Non-pigmented ciliary epithelial cell (primary cell): Measurements from ENCODE around the gene REN.

Source experiments
- DNase-seq: peaks from one replicate; pipeline ENCODE4 v3.0.0-alpha.2; 2010; ENCODE audit warnings: low read depth

REN gene

DNA sequence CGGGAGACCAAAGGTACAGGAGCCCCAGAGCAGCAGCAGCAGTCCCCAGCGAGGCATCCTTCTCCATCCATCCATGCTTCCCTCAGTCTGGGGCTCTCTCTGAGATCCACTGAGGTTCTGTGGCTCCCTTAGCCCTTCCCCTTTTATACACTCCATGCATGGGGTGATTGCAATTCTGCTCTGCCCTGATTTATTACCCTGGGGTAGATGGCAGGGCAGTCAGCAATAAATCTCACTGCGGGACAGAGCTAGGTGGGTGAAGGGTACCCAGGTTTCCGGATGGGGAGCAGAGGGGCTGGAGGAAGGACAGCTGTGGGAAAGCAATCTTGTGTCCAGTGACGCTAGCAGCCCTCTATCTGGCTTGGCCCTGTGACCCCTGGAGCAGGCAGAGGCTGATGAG lies at the start of gene REN:
TSS of gene REN (minus strand) at position 119 of the 400 bp plus-strand sequence. CDS start at position 75, 44 bp downstream.
- no peak for DNase-seq

DNA sequence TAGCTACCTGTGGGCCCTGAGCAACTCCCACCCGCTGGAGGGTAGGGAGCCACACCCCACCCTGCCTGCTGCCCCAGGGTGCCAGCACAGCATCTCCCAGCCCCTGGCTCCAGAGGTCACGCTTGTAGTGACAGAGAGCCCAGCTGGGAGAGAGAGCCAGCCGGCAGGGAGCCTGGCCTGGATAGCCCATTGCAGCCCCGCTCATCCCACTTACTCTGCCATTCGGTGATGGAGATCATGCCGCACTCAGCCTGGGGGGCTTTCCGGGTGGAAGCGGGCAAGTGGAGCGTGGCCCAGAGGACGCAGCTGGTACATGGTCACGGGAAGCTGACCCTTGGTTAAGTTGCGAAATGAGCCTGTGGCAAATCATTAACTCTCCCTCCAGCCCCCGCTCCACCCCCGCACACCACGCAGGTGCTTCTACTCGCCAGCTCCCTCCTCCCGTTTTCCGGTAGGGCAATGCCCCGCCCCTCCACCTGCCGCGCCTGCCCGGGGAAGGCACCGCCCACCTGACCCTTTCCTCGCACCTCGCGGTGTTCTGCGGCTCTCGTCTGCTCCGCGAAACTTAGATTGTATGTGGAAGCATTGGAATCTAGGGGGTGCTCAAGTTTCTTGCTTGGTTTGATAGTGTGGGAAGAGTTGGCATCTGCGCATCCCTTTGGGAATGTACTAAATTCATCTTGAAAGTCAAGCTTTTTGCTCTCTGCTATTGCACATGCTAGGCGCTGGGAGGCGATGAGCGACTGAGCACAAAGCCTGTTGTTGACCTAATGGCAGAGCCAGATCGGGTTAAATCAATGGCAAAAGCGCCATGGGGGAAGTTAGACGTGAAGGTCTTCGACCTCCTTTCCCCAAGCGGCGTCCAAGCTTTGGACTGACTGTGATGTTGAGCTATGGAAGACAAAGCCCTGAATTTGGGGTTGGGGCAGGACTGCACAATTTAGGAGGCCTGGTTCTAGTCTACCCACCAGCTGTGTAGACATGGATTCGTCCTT lies 47.8 kb upstream of the REN start, which contains the start of gene GOLT1A:
TSS of gene GOLT1A (minus strand) at position 321 of the 995 bp plus-strand sequence. CDS start at position 239, 82 bp downstream.
- DNase-seq = peak; percentile 37

DNA sequence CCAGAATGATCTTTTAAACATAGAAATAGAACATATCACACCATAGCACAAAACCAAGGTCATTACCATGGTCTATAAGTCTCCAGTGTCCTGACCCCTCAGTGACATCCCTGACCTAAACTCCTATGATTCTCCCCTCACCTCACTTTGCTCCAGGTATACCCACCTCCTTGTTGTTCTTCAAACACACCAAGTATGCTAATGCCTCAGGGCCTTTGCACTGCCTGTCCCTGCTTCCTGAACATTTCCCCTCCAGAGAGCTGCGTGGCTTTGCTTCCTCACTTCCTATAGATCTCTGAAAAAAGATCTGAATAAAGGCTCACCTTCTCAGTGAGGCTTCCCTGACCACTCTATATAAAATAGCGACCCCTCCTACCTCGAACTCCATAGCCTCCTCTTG lies 46.6 kb upstream of the REN start:
- DNase-seq = no peak

DNA sequence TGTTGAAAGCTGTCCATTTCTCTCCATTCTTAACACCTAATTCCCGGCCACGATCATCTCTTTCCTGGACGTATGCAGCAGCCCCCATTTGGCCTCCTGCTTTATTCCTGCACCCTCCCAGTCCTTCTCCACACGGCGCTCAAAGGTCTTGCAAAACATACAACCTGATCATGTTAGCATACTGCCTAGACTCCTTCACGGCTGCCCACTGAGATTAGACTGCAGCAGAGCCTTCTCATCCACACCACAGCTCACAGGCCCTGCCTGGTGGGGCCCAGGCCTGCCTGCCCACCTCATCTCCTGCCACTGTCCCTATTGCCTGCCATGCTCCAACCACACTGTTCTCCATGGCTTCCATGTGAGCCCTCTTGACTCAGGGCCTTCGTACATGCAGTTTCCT lies 44.9 kb upstream of the REN start:
- DNase-seq = no peak

DNA sequence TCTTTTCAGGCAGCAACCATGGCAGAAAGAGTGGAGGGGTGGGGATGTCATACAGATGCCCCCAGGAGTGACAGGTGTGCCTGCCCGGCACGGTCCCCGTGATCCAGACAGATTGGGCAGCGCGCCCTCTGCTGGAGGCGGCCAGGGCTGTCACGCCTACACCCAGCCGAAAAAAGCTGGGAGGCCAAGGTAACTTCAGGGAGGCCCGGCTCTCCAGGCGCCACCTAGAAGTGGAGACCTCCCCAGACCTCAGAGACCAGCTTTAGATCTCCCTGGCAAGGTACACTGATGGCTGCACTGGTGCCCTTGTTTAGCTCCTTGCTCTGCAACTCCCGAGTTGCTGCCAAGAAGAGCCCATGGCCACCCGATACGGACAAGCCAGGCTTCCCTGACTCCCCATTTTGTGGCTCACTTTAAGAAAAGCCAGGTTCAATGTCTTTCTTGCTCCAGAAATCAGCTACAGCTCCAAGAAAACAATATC lies 41.0 kb upstream of the REN start:
- DNase-seq = no peak

DNA sequence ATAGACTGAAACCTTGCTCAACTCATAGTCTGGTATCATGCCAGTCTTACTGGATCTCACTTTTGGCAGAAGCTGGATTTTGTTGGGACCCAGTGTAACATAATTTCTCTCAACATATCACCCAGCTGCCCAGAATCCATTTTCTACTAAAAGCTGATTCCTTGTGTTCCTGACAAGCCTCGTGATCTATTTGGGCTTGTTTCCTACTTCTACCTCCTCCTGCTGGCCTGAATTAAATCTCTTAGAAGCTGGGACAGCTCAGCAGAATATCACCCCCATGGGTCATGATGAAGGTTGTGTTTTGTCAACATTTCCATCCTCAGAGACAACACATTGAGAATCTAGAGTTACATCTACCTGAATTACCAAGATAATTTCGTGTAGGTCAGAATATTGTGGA lies 40.0 kb upstream of the REN start:
- no peak for DNase-seq

DNA sequence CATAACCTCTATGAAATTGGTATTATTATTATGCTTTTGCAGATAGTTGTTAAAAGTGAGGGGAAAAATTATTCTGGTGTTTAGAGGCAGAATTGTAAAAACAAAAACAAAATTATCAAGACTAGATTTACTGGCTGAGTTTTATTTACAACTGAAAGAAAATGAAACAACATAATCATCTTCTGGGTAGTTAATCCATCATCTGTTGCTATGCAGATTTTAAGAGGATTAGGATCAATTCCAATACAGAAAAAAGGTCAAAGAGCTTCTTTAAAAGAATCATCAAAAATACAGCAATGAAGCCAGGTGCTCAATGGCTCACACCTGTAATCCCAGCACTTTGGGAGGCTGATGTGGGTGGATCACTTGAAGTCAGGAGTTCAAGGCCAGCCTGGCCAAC lies 39.3 kb upstream of the REN start:
- no peak for DNase-seq

DNA sequence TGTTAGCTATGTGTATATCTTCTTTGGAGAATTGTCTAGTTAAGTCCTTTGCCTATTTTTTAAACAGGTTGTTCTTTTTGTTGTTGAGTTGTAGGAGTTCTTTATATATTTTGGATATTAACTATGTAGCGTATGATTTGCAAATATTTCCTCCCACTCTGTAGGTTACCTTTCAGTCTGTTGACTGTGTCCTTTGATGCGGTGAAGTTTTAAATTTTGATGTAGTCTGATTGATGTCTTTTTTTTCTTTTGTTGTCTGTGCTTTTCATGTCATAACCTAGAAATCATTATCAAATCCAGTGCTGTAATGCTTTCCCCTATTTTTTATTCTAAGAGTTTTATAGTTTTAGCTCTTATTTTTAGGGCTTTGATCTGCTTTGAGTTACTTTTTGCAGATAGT lies 38.8 kb upstream of the REN start:
- no peak for DNase-seq

DNA sequence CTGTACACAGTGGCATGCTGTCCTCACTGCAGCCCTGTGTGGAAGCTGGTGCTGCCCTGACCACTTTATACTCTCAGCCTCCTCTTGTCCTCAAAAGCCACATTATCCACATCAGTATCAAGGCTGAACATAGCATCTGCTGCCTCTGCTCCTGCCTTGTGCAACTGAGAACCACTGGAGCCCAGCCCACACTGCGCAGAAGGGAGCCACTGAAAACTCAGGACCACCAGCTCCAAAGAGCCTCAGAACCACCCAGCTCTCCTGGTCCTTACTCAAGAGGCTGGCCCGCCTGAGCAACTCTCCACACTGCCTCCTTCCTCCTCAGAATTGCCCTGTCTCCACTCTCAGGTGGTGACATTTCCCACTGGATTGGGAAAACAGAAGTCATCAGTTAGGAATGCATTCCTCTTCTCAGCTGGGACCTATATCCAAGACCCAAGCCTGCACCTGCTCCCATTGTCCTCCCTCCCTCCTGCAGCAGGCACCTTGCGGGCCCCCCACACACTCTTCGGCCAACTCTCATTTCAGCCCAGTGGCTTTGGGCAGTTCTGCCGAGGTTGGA lies 37.1 kb upstream of the REN start:
- no peak for DNase-seq

DNA sequence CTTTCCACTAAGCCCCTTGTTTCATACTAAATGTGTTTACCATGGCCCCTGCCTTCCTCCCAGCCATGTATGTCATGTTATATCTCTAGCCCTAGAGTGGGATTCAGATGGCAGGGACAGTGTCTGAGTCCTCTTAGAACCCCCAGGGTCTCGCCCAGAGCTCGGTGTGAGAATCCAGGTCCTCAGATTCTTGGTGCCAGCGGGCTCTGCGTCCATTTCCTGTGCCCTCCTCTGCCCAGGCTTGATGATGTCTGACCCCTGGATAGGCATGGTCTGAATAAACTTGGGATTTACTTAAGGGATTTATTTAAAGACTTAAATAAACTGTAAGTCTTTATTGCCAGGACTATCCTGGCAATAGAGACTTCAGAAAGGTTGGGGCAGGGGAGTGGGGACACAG lies 36.3 kb upstream of the REN start:
- no peak for DNase-seq

DNA sequence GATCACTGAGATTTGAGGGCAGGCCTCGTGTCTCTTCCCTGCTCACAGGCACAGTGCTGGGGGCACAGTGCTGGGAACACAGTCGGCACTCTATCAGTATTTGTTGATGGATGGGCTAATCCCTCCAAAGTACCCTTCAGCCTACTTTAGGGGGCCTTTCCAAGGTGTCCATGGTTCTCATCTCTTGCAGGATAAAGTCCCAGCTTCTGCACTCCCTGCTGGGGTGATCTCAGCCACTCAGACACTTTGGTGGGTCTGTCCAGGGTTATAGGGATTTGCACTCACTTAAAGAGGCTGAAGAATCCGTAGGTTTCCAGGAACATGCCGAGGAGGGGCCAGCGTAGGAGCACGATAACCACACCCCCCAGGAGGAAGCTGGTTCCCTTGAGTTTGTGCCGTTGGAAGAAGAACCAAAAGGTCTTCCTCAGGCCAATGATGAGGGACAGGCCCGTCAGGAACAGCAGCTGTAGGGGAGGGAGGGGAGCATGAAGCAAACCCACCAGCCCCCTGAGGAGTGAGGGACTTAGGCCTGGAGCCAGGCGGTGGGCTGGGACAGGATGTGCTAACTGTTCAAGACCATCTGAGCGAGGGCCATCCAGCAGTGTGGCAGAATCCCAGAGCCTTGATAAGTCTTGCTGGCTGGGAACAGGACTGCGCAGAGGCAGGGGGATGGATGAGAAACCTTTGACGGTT lies 35.4 kb upstream of the REN start:
- DNase-seq = no peak

DNA sequence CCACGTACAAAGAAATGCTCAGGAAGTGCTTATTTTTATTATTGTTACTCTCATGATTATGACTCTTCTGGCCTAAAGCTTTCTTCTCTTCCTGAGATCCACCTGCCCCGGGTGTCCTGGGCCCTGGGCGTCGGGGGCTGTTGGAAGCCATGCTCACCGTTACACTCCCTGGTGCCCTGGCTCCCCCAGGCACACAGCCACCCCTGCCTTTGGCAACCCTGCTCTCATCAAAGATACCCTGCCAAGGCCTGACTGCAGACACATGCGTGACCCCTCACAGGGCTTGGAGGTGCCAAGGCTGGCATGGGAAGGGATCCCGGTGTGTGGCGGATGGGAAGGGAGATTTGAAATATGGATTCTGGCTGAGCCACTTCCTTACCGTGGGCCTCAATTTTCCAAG lies 33.4 kb upstream of the REN start:
- no peak for DNase-seq

DNA sequence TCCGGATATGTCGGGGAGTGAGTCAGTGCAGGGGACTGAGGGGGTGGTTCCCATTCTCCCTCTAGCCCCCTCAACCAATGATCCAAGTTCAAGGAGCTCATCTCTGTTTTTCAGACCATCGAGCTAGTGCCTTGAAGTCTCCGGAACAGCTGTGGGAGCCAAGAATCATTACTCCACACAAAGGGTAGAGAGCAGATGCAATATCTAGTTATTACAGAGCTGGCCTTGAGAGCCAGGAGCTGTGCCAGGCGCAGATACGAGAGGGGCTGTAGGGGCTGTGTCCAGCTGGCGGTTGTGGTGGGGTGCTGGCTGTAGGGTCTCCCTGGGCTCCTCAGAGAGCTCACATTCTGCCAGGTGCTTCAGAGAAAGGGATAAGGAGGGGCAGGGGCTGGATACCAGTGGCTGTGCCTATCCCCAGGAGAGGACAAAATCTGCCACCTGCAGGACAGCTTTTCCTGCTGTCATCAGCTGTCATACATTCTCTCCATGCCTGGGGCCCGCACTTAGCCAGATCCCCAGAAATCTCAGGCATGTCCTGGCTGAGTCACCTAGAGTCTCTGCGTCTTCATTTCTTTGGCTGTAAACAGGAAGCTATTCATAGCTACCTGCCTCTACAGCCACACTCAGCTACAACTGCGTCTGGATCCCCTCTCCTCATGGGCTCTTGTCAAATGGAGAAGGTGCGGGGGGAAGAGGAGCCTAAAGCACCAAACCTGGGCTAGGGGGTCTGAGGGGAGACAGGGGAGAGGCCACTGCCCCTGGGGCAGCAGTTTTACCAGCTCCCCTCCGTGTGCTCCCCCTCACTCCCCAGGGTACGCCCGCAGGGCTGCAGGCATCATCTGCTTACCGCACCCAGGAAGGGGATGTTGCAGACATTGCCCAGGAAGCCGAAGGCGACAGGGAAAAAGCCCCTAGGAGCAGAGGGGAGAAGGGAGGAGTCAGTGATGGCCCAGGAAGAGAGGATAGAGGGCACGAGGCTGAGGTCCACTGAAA lies 32.5 kb upstream of the REN start:
- DNase-seq = peak; percentile 69

DNA sequence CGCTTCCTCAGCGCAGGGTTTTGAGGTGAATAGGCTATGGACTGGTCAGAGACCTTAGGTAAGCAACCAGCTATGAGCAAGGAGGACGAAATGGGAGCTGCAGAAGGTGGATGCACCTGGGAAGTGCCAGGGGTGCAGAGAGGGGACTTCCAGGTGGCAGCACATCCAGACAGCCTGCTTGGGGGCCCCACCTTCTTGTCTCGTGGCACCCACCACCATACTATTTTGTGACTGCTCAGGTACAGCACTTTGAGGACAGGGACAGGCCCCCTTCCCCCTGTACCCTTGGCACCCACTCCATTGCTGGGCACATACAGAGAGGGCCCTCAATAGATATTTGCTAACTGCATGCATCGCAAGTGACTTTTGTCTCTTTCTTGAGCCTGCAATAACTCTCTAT lies 30.9 kb upstream of the REN start:
- DNase-seq = no peak

DNA sequence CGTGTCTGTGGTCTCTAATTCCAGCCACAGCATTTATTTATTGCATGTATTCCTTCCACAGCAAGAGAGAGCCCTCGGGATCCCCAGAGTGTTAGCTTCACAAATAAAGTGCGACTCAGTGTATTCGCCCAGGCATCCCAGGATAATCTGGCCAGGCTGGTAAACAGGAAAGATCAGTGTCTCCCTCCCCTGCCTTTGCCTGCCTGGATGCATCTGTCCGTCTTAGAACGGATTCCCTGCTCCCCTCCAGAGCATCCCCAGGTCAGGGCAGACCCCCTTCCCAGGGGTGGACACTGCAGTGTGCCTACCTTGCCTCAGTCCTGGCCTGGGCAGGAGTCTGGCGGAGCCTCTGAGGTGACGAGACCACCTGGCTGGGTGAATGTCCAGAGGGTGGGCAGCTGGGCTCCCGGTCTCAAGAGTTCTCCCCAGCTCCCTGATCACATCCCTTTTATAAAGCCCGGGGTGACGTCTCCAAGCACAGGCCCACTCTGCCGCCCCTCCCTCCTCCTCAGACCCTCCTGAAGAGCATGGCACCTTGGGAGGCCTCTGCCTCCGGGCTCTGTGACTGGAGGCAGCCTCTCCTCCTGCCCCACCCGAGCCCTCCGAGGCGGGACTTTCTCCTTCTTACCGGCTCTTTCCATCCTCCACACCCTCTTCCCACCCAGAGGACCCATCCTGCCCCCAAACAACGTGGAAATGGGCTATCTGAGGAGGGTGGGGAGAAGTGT lies 30.1 kb upstream of the REN start, which contains the start of gene KISS1:
TSS of gene KISS1 (minus strand) at position 424 of the 728 bp plus-strand sequence. CDS start 3,615 bp downstream, outside the sequence.
- no peak for DNase-seq

DNA sequence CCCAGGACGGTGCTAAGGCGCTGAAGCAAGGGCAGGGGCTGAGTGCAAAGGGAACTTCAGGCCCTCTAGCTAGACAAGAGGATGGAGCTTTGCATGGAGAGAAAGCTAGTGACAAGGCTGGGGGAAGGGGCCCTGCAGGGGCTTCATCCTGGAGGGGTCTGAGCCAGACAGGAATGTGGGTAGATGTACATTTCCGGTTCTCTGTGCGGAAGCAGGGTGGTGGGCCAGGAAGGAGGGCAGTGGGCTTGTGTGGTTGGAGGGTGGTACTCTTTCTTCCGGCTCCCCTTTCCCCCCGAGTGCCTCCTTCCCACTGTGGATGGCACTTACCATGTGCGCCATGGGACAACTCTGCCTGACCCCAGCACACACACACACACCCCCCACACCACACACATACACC lies 28.6 kb upstream of the REN start:
- DNase-seq = no peak

DNA sequence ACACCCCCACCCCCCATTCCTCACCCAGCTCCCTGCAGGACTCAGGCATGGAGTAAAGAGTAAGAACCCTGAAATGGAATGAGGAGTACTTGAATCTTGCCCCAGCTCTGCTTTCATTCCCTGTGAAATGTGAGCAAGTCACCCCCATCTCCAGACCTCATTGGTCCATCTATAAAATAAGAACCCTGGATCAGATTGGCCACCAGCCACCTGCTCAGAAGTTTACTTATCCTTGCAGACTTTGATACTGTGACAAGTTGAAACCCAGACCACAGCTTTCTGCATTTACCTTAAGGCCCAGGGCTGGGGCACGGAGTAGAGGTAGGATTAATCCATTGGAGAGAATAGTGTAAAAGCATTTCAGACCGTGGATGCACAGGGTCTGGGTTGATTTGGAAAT lies 27.9 kb upstream of the REN start:
- no peak for DNase-seq

DNA sequence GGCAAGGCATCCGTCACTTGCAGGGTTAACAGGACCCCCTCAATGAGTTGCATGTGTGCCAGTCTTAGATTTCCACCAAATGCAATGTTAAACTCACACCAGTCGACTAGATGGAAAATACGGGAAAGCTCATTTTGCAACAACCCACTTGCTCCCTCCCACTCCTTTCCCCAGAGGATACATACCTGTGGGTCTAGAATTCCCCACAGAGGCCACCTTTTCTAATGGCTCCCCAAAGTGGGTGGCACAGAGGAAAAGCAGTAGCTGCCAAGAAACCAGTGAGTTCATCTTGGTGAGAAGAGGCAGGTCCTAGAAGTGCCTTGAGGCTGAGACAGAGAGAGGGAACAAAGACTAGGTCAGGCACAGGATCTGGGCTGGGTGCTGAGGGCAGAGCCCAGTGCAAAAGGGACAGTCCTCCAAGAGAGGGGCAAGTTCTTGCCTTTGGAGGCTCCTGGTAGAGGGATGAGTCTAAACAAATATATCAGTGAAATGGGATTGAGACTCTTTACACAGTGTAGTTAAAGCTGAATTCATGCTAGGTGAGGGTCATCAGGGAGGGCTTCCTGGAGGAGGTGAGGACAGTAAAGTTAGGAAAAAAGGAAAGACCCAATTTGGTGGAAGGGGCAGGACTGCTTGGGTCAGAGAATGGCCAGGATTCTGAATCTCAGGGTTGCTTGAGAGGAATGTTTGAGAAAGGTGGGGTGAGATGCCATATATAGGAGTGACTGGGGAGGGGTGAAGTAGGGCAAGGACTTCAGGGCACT lies 26.6 kb upstream of the REN start:
- no peak for DNase-seq

DNA sequence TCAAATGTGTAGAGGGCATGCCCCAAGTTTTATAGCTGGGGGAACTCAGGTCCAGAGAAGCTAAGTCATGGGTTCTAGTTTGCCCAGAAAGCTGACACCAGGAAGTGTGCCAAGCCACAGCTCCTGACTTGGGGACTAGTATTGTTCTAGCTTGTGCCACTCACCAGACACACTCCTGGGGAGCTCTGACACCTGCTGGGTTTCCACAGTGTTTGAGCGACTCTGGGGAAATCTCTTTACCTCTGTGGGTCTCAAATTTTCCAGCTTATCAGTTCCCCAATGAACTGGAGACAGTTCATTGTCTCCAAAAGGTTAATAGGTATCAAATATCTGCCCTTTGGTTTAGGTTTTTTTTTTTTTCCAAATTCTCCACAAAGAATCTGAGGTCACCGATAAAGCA lies 25.9 kb upstream of the REN start:
- no peak for DNase-seq

DNA sequence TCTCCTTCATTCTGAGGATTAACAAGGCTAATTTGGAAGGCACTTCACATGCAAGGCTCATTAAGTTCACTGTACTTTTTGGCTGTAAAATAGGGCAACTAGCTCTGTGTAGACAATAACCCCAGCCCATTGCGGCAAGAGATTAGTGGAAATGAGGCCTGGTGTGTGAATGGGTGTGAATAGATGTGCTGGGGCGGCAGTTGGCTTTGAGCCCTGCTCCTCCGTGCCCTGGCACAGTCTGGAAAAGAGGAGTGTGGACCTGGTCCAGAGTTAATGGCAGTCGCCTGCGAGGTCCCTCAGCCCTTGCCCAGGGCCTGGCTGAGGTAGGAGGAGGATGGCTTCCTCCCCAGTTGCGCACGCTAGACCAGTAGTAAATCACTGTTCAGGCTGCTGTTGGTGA lies 25.3 kb upstream of the REN start:
- no peak for DNase-seq
